ENCODE results near the gene PCBP1. TPM values are rescaled to one million over a fixed set of nuclear protein-coding genes. Genes with fewer than 3 reads are reported as not detected.
"Not testable (repeated sequence)": the region's sequence is repeated elsewhere in the genome, so short reads cannot be mapped to it uniquely, and the experiment has no call there.

The PCBP1 gene
- total RNA-seq, 1 experiment from 2014 or later, result 25.2 TPM

DNA sequence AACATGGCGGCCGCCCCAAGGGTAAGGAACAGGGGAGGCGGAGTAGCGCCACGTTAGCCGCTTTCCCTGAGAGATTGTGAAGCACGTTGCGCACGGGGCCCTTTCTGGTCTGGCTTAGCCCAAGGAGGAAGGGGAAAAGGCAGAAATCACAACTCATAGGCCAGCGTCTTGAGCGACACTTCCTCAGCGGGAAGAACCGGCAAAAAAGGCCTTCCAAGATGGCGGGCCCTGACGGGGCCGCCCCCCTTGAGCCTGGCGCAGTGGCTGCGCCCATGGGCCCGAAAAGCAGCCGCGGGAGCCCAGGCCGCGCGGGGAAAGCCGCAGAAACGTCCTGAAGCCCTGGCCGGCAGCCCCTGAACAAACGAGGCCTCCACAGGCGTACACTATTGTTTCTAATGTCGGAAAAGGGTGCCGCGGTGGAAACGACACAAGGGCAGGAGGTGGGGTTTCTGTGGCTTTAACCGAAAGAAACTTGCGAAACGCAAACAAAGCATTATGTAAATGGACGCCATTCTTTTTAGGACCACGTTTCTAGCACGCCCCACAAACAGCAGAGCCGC, 919 bp upstream of the PCBP1 start:
- peak overlapping the region; percentile 83 for H3K4me3 ChIP-seq
- peaks cover 14% of the 10 kb centered on the region for H3K4me1 ChIP-seq (replicated peaks)
- peaks cover 73% of the 10 kb centered on the region for H3K36me3 ChIP-seq
- H3K27ac ChIP-seq, result peak overlapping the region; percentile 100
- 0 out of 2 replicates have a peak, but pooled peaks cover 4% of the 10 kb centered on the region for H3K9me3 ChIP-seq (replicated peaks)
- H3K27me3 ChIP-seq (replicated peaks), result no peaks in the 10 kb centered on the region
- DNase-seq (ENCODE audit: low read depth in 1 of 2, low spot score in 2 of 2), result peak; percentile 68 to 96

DNA sequence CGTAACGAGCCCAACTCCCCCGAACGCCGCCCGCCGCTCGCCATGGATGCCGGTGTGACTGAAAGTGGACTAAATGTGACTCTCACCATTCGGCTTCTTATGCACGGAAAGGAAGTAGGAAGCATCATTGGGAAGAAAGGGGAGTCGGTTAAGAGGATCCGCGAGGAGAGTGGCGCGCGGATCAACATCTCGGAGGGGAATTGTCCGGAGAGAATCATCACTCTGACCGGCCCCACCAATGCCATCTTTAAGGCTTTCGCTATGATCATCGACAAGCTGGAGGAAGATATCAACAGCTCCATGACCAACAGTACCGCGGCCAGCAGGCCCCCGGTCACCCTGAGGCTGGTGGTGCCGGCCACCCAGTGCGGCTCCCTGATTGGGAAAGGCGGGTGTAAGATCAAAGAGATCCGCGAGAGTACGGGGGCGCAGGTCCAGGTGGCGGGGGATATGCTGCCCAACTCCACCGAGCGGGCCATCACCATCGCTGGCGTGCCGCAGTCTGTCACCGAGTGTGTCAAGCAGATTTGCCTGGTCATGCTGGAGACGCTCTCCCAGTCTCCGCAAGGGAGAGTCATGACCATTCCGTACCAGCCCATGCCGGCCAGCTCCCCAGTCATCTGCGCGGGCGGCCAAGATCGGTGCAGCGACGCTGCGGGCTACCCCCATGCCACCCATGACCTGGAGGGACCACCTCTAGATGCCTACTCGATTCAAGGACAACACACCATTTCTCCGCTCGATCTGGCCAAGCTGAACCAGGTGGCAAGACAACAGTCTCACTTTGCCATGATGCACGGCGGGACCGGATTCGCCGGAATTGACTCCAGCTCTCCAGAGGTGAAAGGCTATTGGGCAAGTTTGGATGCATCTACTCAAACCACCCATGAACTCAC, 673 bp downstream of the PCBP1 start:
- peak overlapping the region; percentile 100 for H3K27ac ChIP-seq
- 0 out of 2 replicates have a peak, but pooled peaks cover 4% of the 10 kb centered on the region for H3K9me3 ChIP-seq (replicated peaks)
- peak overlapping the region; percentile 83 for H3K4me3 ChIP-seq
- peaks cover 57% of the 10 kb centered on the region for H3K36me3 ChIP-seq
- no peaks in the 10 kb centered on the region for H3K27me3 ChIP-seq (replicated peaks)
- H3K4me1 ChIP-seq (replicated peaks), result peaks cover 14% of the 10 kb centered on the region
- DNase-seq (ENCODE audit: low read depth in 1 of 2, low spot score in 2 of 2), result peak; percentile 66 to 74

DNA sequence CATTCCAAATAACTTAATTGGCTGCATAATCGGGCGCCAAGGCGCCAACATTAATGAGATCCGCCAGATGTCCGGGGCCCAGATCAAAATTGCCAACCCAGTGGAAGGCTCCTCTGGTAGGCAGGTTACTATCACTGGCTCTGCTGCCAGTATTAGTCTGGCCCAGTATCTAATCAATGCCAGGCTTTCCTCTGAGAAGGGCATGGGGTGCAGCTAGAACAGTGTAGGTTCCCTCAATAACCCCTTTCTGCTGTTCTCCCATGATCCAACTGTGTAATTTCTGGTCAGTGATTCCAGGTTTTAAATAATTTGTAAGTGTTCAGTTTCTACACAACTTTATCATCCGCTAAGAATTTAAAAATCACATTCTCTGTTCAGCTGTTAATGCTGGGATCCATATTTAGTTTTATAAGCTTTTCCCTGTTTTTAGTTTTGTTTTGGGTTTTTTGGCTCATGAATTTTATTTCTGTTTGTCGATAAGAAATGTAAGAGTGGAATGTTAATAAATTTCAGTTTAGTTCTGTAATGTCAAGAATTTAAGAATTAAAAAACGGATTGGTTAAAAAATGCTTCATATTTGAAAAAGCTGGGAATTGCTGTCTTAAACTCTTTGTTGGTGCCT, 1.4 kb downstream of the PCBP1 start:
- Histone ChIP-seq H3K4me3 (peak overlapping the region; percentile 83), H3K36me3 (peaks cover 49% of the 10 kb centered on the region), H3K9me3 (replicated peaks) (0 out of 2 replicates have a peak, but pooled peaks cover 4% of the 10 kb centered on the region), H3K27ac (peak overlapping the region; percentile 100), H3K27me3 (replicated peaks) (no peaks in the 10 kb centered on the region), H3K4me1 (replicated peaks) (peaks cover 14% of the 10 kb centered on the region)
- no peak for DNase-seq (ENCODE audit: low read depth in 1 of 2, low spot score in 2 of 2)

DNA sequence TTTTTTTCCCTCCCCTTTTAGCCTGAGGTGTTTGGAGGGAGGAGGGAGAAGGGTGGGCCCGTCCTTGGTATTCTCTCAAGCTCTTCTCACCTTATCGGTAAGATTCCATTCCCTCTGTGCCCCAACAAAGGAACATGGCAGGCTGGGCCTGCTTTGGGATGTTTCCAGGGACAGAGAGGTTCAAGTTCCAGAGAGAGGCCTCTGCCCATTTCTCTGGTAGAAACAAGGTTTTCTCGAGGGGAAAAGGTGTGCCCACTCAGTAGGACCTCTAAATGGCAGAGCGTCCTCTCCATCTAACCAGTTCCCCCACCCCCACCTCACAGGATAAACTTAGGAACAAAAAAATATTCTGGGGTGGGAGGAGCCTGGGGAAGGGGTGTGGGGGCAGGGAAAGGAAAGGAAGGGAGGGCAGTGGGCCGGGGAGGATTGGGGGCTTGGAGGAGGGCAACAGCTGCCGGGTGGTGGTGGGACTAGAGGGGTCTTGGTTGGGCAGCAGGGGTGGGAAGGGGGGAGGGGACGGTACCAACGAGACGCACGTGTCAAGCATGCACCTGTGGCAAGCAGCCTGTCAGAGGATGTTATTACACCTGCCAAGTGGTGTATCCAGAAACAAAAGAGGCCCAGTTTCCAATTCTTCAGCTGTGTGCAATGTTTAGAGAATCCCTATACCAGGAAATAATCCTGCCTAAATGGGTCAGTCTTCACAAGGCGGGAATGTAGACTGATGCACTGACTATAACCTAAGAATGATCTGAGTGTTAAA, 2.1 kb downstream of the PCBP1 start:
- H3K27me3 ChIP-seq (replicated peaks), result no peaks in the 10 kb centered on the region
- peak in 1 of 2 experiments; percentile 25 for DNase-seq (ENCODE audit: low read depth in 1 of 2, low spot score in 2 of 2)
- peaks cover 14% of the 10 kb centered on the region for H3K4me1 ChIP-seq (replicated peaks)
- peak overlapping the region; percentile 100 for H3K27ac ChIP-seq
- H3K4me3 ChIP-seq, result peak overlapping the region; percentile 83
- H3K9me3 ChIP-seq (replicated peaks), result 0 out of 2 replicates have a peak, but pooled peaks cover 4% of the 10 kb centered on the region
- H3K36me3 ChIP-seq, result peaks cover 43% of the 10 kb centered on the region

DNA sequence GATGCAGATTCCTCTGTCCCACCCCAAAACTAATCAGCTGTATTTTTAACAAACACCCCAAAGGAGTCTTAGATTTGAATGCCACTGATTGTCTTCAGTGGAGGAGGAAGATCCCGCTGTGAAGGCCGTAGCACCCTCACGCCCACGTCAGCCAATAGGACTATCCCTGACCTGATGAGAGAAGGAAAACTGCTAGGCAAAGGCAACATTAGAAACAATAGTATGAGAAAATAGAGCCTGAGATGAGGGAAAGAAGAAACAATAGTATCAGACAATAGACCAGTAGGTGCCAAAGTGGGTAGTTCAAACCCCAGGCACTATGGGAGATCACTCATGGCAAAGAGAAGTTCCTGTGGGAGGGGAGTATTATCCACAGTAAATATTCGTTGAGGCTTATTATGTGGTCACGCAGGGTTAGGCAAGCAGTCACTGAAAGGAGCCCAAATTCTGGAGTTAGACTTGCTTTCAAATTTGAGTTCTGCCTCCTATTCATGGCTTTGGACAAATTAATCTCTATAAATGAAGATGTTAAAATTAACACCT, 2.8 kb downstream of the PCBP1 start:
- 0 out of 2 replicates have a peak, but pooled peaks cover 4% of the 10 kb centered on the region for H3K9me3 ChIP-seq (replicated peaks)
- no peak for DNase-seq (ENCODE audit: low read depth in 1 of 2, low spot score in 2 of 2)
- no peak overlapping the region for H3K4me3 ChIP-seq
- H3K27me3 ChIP-seq (replicated peaks), result no peaks in the 10 kb centered on the region
- no peak overlapping the region for H3K27ac ChIP-seq
- H3K4me1 ChIP-seq (replicated peaks), result peaks cover 17% of the 10 kb centered on the region
- peaks cover 43% of the 10 kb centered on the region for H3K36me3 ChIP-seq

DNA sequence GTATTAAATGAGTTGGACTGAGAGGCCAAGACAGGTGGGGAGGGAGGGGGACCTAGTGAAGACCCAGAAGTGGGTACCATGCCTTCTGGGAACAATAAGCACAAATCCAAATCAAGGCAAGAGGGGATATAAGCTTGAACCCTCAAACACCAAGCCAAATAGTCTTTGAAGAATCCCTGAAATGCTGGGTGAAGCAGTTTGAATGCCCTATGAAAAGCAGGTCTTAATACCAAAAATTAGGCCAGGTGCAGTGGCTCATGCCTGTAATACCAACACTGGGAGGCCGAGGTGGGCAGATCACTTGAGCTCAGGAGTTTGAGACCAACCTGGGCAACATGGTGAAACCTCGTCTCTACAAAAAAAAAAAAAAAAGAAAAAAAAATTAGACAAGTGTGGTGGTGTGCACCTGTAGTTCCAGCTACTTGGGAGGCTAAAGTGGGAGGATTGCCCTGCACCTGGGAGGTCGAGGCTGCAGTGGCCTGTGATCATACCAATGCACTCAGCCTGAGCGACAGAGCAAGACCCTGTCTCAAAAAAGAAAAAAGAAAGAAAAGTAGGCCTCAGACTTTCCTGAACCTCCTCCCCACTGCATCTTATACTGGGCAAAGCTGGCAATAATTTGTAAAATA, 3.5 kb downstream of the PCBP1 start:
- Histone ChIP-seq H3K36me3 (peaks cover 42% of the 10 kb centered on the region), H3K27ac (no peak overlapping the region), H3K4me3 (no peak overlapping the region), H3K4me1 (replicated peaks) (peaks cover 18% of the 10 kb centered on the region), H3K27me3 (replicated peaks) (no peaks in the 10 kb centered on the region), H3K9me3 (replicated peaks) (0 out of 2 replicates have a peak, but pooled peaks cover 4% of the 10 kb centered on the region)
- DNase-seq (ENCODE audit: low read depth in 1 of 2, low spot score in 2 of 2), result no peak

DNA sequence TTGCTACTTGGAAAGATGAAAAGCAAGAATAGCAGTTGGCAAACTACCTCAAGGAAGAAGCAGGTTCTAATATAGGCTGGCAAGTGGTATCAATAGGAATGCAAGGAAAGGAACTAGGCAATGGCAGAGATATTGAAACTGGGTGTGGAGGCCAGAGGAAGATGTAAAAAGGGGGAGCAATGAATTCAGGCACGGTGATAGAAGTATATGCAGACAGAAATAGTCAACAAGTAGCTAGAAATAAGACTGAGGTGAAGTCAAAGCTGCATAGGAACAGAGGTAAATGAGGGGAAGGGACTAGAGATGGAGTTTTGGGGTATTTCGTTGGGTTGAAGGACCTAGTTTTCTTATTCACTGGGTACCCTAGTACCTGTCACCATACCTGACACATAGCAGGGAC, 4.1 kb downstream of the PCBP1 start:
- DNase-seq (ENCODE audit: low read depth in 1 of 2, low spot score in 2 of 2), result no peak
- Histone ChIP-seq H3K27ac (no peak overlapping the region), H3K9me3 (replicated peaks) (0 out of 2 replicates have a peak, but pooled peaks cover 4% of the 10 kb centered on the region), H3K36me3 (peaks cover 36% of the 10 kb centered on the region), H3K27me3 (replicated peaks) (no peaks in the 10 kb centered on the region), H3K4me3 (no peak overlapping the region), H3K4me1 (replicated peaks) (peaks cover 13% of the 10 kb centered on the region)

DNA sequence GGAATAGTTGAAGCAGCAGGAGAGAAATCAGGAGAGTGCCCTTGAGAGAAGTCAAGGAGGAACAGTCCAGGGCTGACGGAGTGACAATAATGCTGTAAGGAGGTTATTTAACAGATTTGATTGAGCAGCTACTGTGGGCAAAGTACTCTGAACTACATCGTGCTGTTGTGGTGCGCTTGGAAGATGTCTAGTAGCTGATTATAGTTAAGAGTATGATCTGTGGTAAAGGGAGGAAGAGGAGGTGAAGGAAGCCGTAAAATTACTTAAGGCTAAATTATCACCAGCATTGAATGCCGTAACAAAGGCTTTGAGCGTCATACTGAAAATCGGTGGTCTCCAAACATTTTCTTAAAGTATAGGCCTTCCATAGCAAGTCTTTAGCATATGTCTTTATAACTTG, 4.5 kb downstream of the PCBP1 start:
- Histone ChIP-seq H3K4me3 (no peak overlapping the region), H3K27ac (no peak overlapping the region), H3K9me3 (replicated peaks) (0 out of 2 replicates have a peak, but pooled peaks cover 4% of the 10 kb centered on the region), H3K27me3 (replicated peaks) (no peaks in the 10 kb centered on the region), H3K4me1 (replicated peaks) (peaks cover 10% of the 10 kb centered on the region), H3K36me3 (peaks cover 32% of the 10 kb centered on the region)
- no peak for DNase-seq (ENCODE audit: low read depth in 1 of 2, low spot score in 2 of 2)

DNA sequence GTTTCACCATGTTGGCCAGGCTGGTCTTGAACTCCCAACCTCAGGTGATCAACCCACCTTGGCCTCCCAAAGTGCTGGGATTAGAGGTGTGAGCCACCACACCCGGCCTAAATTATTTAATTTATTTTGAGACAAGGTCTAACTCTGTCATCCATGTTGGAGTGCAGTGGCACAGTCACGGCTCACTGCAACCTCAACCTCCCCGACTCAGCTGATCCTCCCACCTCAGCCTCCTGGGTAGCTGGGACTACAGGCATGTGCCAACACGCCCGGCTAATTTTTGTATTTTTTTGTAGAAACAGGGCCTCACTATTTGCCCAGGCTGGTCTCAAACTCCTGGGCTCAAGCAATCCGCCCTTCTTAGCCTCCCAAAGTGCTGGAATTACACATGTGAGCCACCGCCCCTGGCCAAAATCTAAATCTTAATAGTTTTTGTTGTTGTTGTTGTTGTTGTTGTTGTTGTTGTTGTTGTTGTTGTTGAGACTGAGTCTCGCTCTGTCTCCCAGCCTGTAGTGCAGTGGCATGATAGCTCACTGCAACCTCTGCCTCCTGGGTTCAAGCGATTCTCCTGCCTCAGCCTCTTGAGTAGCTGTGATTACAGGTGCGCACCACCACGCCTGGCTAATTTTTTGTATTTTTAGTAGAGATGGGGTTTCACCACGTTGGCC, 5.4 kb downstream of the PCBP1 start:
- not testable (repeated sequence) for H3K4me1 ChIP-seq (replicated peaks); H3K27me3 ChIP-seq (replicated peaks); H3K27ac ChIP-seq; H3K4me3 ChIP-seq; H3K9me3 ChIP-seq (replicated peaks); DNase-seq (ENCODE audit: low read depth in 1 of 2, low spot score in 2 of 2)
- peaks cover 27% of the 10 kb centered on the region for H3K36me3 ChIP-seq

DNA sequence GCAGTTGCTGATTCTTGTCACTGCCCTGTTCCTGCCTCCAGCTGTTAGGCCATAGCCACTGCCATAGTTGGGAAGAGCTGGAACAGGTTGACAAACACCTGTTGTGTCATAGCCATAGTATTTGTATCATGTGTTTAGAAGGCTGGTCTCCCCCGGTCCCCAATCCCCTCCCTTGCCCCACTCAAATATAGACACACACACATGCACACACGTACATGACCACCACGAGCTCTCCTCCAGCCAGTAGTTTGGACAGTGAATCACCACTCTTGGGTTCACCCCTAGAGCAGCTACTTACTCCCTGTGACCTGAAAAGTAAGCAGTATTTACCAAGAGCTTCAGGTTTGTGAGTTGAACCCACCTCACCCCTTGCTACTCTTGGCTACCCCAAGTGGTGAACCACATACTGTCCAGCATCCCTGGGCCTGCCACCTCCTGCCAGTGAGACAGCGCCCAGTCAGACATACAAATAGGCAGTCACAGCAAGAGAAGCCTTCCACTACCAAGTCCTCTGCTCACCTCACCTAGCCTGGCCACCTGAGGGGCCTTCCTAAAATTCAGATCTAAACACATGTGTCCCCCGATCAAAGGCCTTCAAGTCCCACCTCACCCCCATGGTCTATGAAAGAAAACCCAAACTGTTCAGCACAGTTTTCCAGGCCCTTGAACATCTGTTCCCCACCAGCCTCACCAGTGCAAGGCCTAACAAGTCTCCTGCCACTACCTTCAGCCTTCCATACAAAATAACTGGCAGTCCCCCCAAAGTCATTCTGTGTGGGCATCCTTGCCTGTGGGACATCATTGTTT, 7.1 kb downstream of the PCBP1 start:
- no peaks in the 10 kb centered on the region for H3K9me3 ChIP-seq (replicated peaks)
- H3K36me3 ChIP-seq, result peaks cover 11% of the 10 kb centered on the region
- no peak overlapping the region for H3K4me3 ChIP-seq
- peaks cover 10% of the 10 kb centered on the region for H3K4me1 ChIP-seq (replicated peaks)
- no peaks in the 10 kb centered on the region for H3K27me3 ChIP-seq (replicated peaks)
- DNase-seq (ENCODE audit: low read depth in 1 of 2, low spot score in 2 of 2), result no peak
- H3K27ac ChIP-seq, result no peak overlapping the region

DNA sequence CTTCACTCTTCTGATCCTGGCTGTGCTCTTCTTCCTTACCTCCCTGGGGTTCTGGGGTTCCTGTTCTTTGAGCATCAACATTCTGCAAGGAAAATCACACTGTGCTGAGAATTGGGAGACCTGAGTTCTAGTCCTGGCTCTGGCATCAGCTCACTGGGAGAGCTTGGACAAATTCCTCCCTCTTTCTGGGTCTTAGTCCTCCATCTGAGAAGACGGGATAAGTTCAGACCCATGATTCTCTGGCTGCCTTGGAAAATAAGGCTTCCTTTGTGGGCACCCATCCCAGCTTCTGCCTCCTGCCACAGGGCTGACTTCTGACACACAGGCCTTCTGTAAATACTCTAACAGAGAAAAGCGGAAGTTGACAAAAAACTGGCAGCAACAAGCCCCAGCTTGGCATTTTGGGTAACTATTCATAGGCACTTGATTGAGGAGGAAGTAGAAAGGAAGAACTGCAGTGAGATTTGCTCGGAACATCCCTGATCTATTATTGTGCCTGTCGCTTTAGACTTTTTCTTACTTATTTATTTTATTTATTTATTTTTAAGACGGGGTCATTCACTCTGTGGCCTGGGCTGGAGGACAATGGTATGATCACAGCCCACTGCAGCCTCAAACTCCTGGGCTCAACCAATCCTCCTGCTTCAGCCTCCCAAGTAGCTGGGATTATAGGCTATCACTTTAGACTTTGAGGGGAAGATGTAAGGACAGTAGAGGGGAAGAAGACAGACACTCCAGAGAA, 7.9 kb downstream of the PCBP1 start:
- Histone ChIP-seq H3K4me3 (no peak overlapping the region), H3K27me3 (replicated peaks) (no peaks in the 10 kb centered on the region), H3K27ac (no peak overlapping the region), H3K9me3 (replicated peaks) (no peaks in the 10 kb centered on the region), H3K36me3 (peaks cover 5% of the 10 kb centered on the region), H3K4me1 (replicated peaks) (peaks cover 10% of the 10 kb centered on the region)
- peak in 1 of 2 experiments; percentile 22 for DNase-seq (ENCODE audit: low read depth in 1 of 2, low spot score in 2 of 2)
